Keratinocyte (primary cell): ENCODE results near the gene AK2. TPM values are rescaled to one million over a fixed set of nuclear protein-coding genes. Genes with fewer than 3 reads are reported as not detected.

Experiments
- DNase-seq: peaks from one replicate; pipeline ENCODE4 v3.0.0-alpha.2; 2011; ENCODE audit warnings: low read depth, missing footprints, low spot score
- FAIRE-seq: peaks from 2 replicates; lab custom pipeline; 2011; peaks lifted over from hg19 to GRCh38; lab: Jason Lieb, UNC
- H2AFZ ChIP-seq: 2 replicates; pipeline ENCODE4 v1.6.0; 2012; ENCODE audit warnings: low read length, control low read depth, inconsistent platforms; ENCODE audit not compliant: control insufficient read depth
- H3K27ac ChIP-seq: 2 replicates; pipeline ENCODE4 v1.5.1; 2011; ENCODE audit warnings: low read length; ENCODE audit not compliant: control insufficient read depth, insufficient read depth
- H3K27me3 ChIP-seq: 3 replicates; pipeline ENCODE4 v1.6.0; 2011; ENCODE audit warnings: low read length; ENCODE audit not compliant: control insufficient read depth, insufficient read depth; ENCODE audit errors: extremely low read depth
- H3K36me3 ChIP-seq, 2 experiments: 2 replicates in 1 of 2; 3 replicates in 1 of 2; pipeline ENCODE4 v1.5.1; 2011; ENCODE audit warnings: low read length in 2 of 2, mild to moderate bottlenecking in 1 of 2; ENCODE audit not compliant: control insufficient read depth in 2 of 2, insufficient read depth in 2 of 2; ENCODE audit errors: extremely low read depth in 1 of 2
- H3K4me1 ChIP-seq: 3 replicates; pipeline ENCODE4 v1.5.1; 2011; ENCODE audit warnings: low read length; ENCODE audit not compliant: control insufficient read depth, insufficient read depth; ENCODE audit errors: extremely low read depth
- H3K4me2 ChIP-seq: 3 replicates; pipeline ENCODE4 v1.6.0; 2011; ENCODE audit warnings: low read depth, low read length; ENCODE audit not compliant: control insufficient read depth, insufficient read depth; ENCODE audit errors: extremely low read depth
- H3K4me3 ChIP-seq, 3 experiments: fragments of 200-600 bp in 1 of 3; sonication (generic) in 1 of 3; 2 replicates in 2 of 3; 3 replicates in 1 of 3; pipeline ENCODE4 v1.5.1; 2011 to 2016; ENCODE audit warnings: low read length in 3 of 3, mild to moderate bottlenecking in 3 of 3, control low read depth in 2 of 3, inconsistent platforms in 1 of 3, low read depth in 1 of 3, mixed read lengths in 1 of 3, mixed run types in 1 of 3, moderate library complexity in 1 of 3; ENCODE audit not compliant: control insufficient read depth in 2 of 3, insufficient read depth in 2 of 3; ENCODE audit errors: extremely low read depth in 1 of 3
- H3K79me2 ChIP-seq: 2 replicates; pipeline ENCODE4 v1.6.0; 2012; ENCODE audit warnings: low read length; ENCODE audit not compliant: control insufficient read depth, insufficient read depth
- H3K9ac ChIP-seq: 3 replicates; pipeline ENCODE4 v1.6.0; 2011; ENCODE audit warnings: low read length; ENCODE audit not compliant: control insufficient read depth, insufficient read depth; ENCODE audit errors: extremely low read depth
- H3K9me1 ChIP-seq: 3 replicates; pipeline ENCODE4 v1.6.0; 2011; ENCODE audit warnings: low read length; ENCODE audit not compliant: control insufficient read depth, insufficient read depth; ENCODE audit errors: extremely low read depth
- H3K9me3 ChIP-seq: 2 replicates; pipeline ENCODE4 v1.5.1; 2012; ENCODE audit warnings: low read depth, low read length; ENCODE audit not compliant: control insufficient read depth
- H4K20me1 ChIP-seq: 3 replicates; pipeline ENCODE4 v1.6.0; 2011; ENCODE audit warnings: low read length; ENCODE audit not compliant: control insufficient read depth, insufficient read depth; ENCODE audit errors: extremely low read depth
- CTCF ChIP-seq, 3 experiments: IDR thresholded peaks in 1 of 3; conservative IDR thresholded peaks in 1 of 3; optimal IDR thresholded peaks in 1 of 3; 2 replicates in 2 of 3; 3 replicates in 1 of 3; pipeline versions ENCODE3 to v1.5.1; 2011; ENCODE audit warnings: low read length in 3 of 3, mild to moderate bottlenecking in 3 of 3, moderate library complexity in 2 of 3, control low read depth in 1 of 3, inconsistent platforms in 1 of 3; ENCODE audit not compliant: insufficient read depth in 2 of 3; ENCODE audit errors: extremely low read depth in 1 of 3
- EZH2 ChIP-seq: IDR thresholded peaks from one replicate; pipeline ENCODE4 v1.6.1; 2012; ENCODE audit warnings: inconsistent platforms, mild to moderate bottlenecking, low read length, moderate library complexity
- dilution Hi-C: fragments of 300-500 bp; cut with MboI; formaldehyde crosslinking; loops from one replicate; pipeline ENCODE4 v1.7.0; 2020; ENCODE audit warnings: low sequenced_read_pairs; ENCODE audit not compliant: extremely low pct_ligation_motif_present
- polyA plus RNA-seq, 5 experiments: library from polyadenylated mRNA; depleted of rRNA in 3 of 5; stranded (reverse) in 3 of 5; stranded (forward) in 1 of 5; unstranded in 1 of 5; fragments of >200 nt; gene quantifications; 1 replicate in 1 of 5; 2 replicates in 3 of 5; 3 replicates in 1 of 5; pipeline versions ENCODE4 v1.2.1 to v1.2.3, GENCODE V29; 2011 to 2012; ENCODE audit warnings: missing spikeins in 2 of 5, low read depth in 1 of 5, low replicate concordance in 1 of 5

Gene AK2
- polyA plus RNA-seq, 1 donor (not counting 4 experiments of a cell fraction or from before 2014, with no cell fraction given), result 258 TPM

- H3K36me3 ChIP-seq, result peaks cover 40 to 41% of the 10 kb centered on the region in 2 experiments
These were observed 22.9 kb downstream of the AK2 start for GRCh38 chr1:33013791-33014190.

GRCh38 chr1:33012165-33012564 is 24.5 kb downstream of the AK2 start:
- Histone ChIP-seq H2AFZ (no peak overlapping the region), H3K9me1 (peaks cover 2% of the 10 kb centered on the region), H3K79me2 (no peaks in the 10 kb centered on the region), H3K9ac (no peak overlapping the region), H3K27ac (no peak overlapping the region), H3K4me1 (peaks cover 5% of the 10 kb centered on the region), H3K9me3 (no peaks in the 10 kb centered on the region), H3K4me3 (no peak overlapping the region), H3K36me3 (peaks cover 35 to 40% of the 10 kb centered on the region in 2 experiments), H3K4me2 (no peak overlapping the region), H3K27me3 (no peaks in the 10 kb centered on the region), H4K20me1 (no peaks in the 10 kb centered on the region)
- no peak for TF ChIP-seq EZH2
- TF ChIP-seq CTCF (optimal IDR thresholded peaks at IDR 0.05 in 1 of 3, IDR thresholded peaks at IDR 0.05 in 1 of 3, conservative IDR thresholded peaks at IDR 0.05 in 1 of 3; ENCODE audit: extremely low read depth in 1 of 3, insufficient read depth in 2 of 3, low read length in 3 of 3), result no peak
- dilution Hi-C loops, result no loop called here
- DNase-seq (no peak), FAIRE-seq (no peak)

More at GRCh38 chr1:33013791-33014190, 22.9 kb downstream of the AK2 start:
- no peak for FAIRE-seq
- H4K20me1 ChIP-seq, result no peaks in the 10 kb centered on the region
- H3K9me3 ChIP-seq, result no peaks in the 10 kb centered on the region
- TF ChIP-seq EZH2 (no peak), CTCF (optimal IDR thresholded peaks at IDR 0.05 in 1 of 3, IDR thresholded peaks at IDR 0.05 in 1 of 3, conservative IDR thresholded peaks at IDR 0.05 in 1 of 3; ENCODE audit: extremely low read depth in 1 of 3, insufficient read depth in 2 of 3, low read length in 3 of 3) (no peak)
- peaks cover 2% of the 10 kb centered on the region for H3K9me1 ChIP-seq
- H2AFZ ChIP-seq, result no peak overlapping the region
- H3K9ac ChIP-seq, result no peak overlapping the region
- dilution Hi-C loops, result no loop called here
- H3K27ac ChIP-seq, result no peak overlapping the region
- no peaks in the 10 kb centered on the region for H3K27me3 ChIP-seq
- H3K4me1 ChIP-seq, result no peaks in the 10 kb centered on the region
- no peak overlapping the region for H3K4me2 ChIP-seq
- no peaks in the 10 kb centered on the region for H3K79me2 ChIP-seq
- H3K4me3 ChIP-seq, result no peak overlapping the region
- DNase-seq, result no peak
